Left cardiac atrium (tissue), 4 donors: Measurements from ENCODE around the gene CYGB. TPM values are rescaled to one million over a fixed set of nuclear protein-coding genes. Genes with fewer than 3 reads are reported as not detected.
A peak's percentile ranks its signal among the peaks of the same experiment; 100 is the strongest.
"Not testable (repeated sequence)": the region's sequence is repeated elsewhere in the genome, so short reads cannot be mapped to it uniquely, and the experiment has no call there.

Source experiments
- ATAC-seq, 2 donors: fragments of 200-7000 bp; cut with Tn5 transposase; one replicate each; pipeline ENCODE4 v1.9.1; 2020; ENCODE audit warnings: mild to moderate bottlenecking in 2 of 2, moderate library complexity in 2 of 2
- DNase-seq: peaks from one replicate; pipeline ENCODE4 v3.0.0-alpha.2; 2020
- intact Hi-C, 2 donors: fragments of 100-400 bp; cut with DNase I; formaldehyde crosslinking; loops; one replicate each; pipeline versions ENCODE4 v1.14.1 to v1.15.1; 2022 to 2023
- total RNA-seq, 2 donors: library from RNA; stranded (reverse); fragmentation: NEBNext Ultra II Directional; extraction: Animal tissue kit (Norgen Biotek cat#: 25700); gene quantifications; one replicate each; pipeline ENCODE4 v1.2.1, GENCODE V29; 2021
- donor health status: DM: no; HTN: yes; CAD: no.
- donor health status: DM: no; HTN: yes; CAD: no; lungs with severe emphysema.
- donor health status: DM: yes; HTN: yes; CAD: no.
- donor health status: Dilated cardiomyopathy.

Gene CYGB
- total RNA-seq, 2 donors from 2014 or later: 45.7 to 70.8 TPM

DNA sequence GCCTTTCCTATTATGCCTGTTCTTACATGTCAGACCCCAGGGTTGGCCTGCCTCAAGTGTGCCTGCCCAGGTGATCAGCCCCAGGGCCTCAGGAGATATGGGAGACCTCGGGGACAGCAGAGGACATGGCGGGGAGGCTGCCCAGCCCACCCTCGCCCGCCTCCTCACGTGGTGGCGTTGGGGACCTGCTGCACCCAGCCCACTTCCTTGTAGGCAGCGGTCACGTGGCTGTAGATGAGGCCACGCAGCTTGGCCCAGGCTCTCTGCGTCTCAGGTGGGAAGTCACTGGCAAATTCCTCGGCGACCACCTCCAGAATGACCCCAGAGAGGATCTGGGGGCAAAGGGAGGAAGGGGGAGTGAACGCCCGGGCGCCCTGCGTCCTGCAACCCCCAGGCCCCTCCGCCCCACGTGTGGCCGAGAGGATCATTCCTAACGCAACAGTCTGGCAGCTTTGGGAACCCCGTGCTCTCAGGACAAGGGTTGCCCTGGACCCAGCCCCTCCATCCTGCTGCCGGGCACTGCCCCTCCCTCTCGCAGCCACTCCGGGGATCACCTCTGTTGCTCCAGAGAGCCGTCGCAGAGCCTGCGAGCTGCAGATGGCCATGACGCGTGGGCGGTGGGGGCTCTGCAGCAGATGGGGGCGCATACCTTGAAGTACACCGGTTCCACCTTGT, 6.6 kb downstream of the CYGB start:
- DNase-seq: no peak
- no peak for ATAC-seq
- intact Hi-C loops: no loop called here

DNA sequence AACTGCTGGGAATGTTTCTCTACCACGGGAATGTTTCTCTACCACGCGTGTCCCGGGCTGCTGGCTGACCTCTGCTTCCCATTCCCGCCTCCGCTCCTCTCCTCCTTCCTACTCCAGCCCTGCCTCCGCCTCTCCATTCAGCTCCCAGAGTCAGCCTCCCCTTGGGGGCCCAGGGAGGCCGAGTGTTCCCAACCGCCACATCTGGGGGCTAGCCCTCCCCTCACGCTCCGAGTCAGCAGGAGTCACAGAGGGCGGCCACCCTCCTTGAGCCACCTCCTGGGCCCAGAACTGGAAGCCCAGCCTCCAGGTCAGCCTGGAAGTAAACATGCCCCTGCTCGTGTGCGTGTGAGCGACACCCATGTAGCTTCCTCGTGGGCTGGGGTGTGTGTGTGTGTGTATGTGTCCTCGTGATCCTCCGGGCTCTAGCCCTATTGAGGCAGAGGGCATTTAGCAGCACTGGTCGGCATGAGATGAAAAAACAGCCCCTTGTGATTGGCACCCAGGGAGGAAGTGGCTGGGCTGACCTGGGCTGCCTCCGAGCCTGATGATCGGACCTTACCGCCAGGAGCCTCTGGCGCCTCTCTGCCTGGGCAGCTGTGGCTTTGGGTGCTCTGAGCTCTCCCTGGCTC, 7.3 kb downstream of the CYGB start:
- peak; percentile 44 to 48 for ATAC-seq

DNA sequence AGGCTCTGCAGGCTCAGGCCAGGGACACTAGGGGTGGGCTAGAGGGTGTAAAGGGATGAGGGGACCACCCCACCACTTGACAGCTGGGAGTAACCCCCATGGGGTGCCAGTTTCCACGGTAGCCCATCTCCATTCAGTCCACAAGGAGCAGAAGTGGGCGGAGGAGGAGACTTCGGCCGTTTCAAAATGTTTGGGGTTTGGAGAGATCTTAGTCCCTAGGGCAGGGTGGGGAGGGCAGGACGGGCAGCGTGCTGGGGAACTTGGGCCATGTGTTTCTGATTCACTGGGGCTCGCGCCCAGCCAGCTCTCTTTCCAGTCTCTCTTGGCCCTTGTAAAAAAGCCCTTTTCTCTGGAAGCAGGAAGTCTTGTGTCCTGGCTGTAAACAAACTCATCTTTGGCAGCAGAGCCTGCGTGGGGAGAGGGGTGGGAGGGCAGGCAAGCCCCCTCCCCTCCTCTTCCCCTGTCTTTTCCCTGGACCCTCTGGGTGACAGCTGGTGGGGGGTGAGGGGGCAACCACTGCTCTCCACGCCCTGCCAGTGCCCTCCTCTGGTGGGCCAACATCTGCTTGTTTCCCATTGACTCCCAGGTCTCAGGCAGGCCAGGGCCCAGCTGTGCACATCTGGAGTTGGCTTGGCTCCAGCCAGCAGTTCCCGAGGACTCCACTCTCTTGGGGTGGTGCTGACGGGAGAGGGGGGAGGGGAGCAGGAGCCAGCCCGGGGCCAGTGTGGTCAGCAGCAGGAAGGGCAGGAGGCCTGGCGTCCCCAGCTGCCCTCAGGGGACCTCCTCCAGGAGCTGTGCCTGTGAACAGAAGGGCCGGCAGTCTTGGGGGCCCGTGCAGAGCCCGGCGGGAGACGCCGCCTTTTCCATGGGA, 8.1 kb downstream of the CYGB start:
- peak; percentile 71 to 79 for ATAC-seq
- DNase-seq: peak; percentile 92
- intact Hi-C loops: no loop called here

More for the DNA sequence above, 7.3 kb downstream of the CYGB start:
- intact Hi-C loops: no loop called here
- DNase-seq: peak; percentile 87

DNA sequence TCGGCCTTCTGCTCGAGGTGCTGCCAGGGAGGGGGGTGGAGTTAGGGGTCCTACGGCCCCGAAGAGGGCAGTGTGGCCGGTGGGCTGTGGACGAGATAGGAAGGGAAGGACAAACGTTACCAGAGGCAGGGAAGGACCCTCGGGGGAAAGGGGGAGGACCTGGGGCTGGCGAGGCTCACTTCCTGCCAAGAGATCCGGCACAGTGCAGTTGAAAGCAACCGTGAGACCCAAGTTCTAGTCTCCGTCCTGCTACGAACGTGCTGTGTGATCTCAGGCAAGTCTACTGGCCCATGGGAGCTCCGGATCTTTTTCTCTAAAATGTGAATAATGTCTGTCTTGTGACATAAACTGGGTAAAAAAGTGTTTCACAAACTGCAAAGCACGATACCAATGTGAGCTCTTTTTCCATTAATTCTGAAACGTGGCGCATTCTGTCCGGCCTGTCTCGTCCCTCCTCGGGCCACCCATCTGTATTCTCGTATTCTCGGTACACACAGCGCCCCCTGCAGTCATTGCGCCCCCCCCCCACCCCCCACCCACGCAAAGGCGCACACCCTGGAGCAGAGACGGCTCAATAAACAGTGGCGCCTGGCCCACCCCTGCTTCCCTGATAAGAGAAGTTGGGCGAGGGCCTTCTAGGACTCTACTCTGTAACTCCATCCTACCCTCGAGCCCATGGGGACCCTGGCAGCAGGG, 8.8 kb downstream of the CYGB start:
- peak; percentile 88 for DNase-seq
- ATAC-seq: peak; percentile 25 to 49
- intact Hi-C loops: no loop called here

DNA sequence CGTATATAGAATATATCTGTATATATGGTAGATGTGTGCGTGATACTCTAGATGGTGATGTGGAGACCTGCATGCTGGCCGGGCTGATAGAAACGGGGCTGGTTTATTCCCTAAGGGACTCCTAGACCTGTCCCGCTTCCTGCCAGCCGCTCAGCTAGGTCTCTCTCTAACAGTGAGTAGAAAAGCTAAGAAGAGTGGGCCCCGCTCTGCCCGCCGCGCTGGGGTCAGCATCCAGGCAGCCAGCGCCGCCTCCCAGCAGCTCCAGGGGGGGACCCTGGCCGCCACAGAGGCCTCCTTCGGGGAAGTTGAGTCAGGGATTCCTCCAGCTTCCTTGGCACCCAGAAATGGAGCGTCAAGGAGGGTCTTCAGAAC, 9.4 kb downstream of the CYGB start:
- peak; percentile 52 for DNase-seq
- no peak for ATAC-seq
- intact Hi-C loops: no loop called here

DNA sequence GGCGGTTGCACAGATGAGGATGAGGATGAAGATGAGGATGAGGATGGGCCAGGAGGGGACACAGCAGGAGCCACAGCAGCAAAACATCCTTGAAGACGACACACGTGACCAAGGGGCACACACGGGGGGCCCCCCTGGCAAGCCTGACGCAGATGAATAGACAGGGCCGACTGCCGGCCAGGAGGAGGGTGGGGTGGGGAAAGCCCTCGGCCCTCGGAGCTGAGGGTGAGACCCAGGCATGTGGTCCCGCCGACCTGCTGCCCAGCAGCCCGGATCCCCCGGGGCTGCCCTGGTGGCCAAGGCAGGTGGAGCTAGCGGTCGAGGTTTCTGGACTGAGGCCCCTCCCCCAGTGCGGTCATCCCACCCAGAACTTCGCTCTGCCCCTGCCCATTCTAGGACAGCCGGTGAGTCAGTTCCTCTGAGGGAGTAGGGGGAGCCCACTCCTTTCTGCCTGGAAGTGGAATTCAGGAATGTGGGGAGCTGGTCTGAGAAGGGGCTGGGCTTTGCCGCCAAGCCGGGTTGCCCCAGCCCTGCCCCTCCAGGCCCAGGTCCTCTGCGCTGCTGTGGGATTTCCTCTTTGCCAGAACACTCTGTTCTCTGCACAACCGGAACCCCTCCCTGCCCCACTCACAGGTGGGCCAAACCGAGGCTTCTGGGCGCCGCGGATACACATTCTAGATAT, 9.9 kb downstream of the CYGB start:
- DNase-seq (peak; percentile 86), ATAC-seq (peak; percentile 3 to 54)
- intact Hi-C loops: no loop called here

DNA sequence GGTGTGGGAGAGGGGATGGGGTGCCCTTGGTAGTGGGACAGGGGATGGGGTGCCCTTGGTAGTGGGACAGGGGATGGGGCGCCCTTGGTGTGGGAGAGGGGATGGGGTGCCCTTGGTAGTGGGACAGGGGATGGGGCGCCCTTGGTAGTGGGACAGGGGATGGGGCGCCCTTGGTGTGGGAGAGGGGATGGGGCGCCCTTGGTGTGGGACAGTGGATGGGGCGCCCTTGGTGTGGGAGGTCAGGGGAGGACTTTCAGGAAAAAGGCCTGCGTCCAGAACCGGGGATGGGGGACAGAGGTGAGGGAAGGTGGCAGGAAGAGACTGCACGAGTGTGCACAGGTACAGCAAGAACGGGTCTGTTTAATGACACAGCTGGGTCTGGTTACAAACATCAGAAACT, 10.5 kb downstream of the CYGB start:
- intact Hi-C loops, DNase-seq, ATAC-seq: not testable (repeated sequence)

DNA sequence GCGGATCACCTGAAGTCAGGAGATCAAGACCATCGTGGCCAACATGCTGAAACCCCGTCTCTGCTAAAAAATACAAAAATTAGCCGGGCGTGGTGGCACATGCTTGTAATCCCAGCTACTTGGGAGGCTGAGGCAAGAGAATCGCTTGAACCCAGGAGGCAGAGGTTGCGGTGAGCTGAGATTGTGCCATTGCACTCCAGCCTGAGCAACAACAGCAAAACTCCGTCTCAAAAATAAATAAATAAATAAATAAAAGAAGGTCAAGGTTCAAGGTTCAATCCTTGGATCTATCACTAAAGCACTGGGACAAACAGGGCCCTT, 12.0 kb downstream of the CYGB start:
- ATAC-seq, DNase-seq, intact Hi-C loops: not testable (repeated sequence)

DNA sequence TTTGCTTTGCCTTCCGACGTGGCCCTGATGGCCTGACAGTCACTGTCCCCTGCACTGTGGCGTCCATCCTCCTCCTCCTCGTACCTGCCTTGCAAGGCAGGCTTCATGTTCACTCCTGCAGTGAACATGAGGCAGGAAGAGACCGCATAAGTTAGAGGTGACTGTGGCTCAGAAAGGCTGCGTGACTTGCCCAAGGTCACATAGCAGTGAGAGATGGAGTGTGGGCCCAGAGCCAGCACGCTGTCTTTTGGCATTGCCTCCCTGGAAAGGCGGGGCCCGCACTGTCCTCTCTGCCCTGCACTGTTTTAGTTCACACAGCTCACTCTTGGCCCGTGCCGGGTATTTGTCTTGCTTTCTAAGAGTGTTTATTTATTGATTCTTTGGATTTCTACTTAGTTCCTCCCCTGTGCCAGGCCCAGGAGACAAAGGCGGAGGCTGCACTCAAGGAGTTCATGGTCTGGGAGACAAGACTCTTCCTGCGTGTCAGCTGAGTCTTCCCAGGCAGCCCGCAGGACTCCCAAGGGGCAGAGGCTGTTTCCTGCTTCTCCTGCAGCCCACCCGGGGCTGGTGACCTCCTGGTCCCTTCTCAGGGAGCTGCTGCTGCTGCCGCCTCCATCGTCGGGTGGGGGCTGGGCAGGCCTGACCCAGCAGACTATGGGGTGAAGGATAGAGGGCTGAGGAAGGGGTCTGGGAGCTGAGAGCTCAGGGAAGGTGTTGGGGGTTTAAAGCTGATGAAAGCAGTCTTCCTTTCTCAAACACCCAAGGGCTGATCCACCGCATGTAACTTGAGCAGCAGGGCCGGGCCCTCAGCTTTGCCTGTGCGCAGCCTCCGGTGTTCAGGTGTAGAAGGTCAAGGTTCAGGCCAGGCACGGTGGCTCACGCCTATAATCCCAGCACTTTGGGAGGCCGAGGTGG, 12.7 kb downstream of the CYGB start:
- intact Hi-C loops: no loop called here
- ATAC-seq (peak; percentile 18 to 24), DNase-seq (peak; percentile 84)

DNA sequence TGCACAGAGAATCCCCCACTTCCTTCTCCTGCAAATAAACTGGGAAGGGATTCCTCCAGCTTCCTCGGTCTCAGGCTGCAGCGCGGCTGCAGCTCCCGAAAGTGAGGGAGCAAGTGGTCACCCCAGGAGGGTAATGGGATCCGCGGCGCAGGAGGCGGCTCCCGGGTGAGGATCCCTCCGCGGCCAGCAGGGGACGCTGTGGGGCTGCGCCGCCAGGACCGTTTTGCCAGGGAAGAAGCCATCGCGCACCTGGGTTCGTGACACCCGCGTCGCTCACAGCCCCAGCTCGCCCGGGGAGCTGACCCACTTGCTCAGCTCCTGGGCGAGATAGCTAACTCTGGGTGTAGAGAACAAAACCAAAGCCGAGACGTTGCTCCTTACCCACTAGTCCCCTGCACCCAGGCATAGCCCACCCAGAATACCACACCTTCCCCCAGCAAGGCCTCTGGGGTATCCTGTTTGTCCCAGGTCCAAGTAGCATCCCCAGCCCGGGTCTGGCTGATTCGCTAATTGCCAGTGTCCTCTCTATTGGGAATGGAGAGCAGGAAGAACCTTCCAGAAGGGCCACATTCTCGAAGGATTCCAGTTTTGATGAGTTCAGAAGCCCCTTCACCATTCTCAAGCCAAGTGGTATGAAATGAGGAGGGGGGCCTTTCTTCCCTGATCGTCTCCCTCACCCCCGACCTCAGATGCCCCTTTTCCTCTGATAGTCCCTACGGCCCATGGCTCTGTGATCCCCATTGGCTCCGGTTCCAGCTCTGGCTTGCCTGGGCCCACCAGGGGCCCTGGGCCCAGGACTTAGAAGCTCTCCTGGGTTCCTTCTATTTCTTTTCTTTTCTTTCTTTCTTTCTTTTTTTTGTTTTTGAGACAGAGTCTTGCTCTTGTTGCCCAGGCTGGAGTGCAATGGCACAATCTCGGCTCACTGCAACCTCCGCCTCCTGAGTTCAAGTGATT, 14.1 kb downstream of the CYGB start:
- intact Hi-C loops: loop anchor here (2.0 kb wide), 2 partner anchors 61 to 99 kb away; partner anchors contain the start of gene ST6GALNAC2 (in 1 of the 2)
- ATAC-seq (peak; percentile 36 to 62), DNase-seq (peak; percentile 75)

DNA sequence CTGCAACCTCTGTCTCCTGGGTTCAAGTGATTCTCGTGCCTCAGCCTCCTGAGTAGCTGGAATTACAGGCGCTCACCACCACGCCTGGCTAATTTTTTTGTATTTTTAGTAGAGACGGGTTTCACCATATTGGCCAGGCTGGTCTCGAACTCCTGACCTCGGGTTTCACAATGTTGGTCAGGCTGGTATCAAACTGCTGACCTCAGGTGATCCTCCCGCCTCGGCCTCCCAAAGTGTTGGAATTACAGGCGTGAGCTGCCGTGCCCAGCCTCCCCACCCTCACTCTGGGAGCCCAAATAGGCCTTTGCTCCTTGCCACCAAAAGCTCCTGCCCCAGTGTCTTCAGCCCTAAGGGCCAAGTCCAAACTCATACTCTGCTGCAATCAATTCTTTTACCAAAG, 15.8 kb downstream of the CYGB start:
- not testable (repeated sequence) for ATAC-seq
- intact Hi-C loops: loop anchor here (1.0 to 2.0 kb wide), 3 partner anchors 26 to 101 kb away; partner anchors contain the start of gene ST6GALNAC2 (in 1 of the 2)

DNA sequence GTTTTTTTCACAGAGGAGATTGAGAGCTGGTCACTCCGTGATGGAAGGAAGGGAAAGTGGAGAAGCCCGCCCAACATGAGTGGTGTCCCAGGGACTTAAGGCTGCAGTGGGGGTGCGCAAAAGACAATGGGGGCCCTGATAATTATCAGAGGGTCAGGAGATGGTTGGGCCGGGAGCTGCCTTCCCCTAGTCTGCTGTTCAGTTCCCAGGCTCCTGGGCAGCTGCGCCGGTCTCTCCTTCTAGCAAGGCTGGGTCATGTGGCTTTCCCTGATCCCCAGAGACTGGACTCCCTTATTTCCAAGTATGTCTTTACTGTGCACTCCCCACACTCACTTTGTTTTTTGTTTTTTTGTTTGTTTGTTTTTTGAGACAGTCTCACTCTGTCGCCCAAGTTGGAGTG, 16.2 kb downstream of the CYGB start:
- ATAC-seq (no peak), DNase-seq (no peak)
- intact Hi-C loops: no loop called here

More for the DNA sequence above, 15.8 kb downstream of the CYGB start:
- DNase-seq: not testable (repeated sequence)

DNA sequence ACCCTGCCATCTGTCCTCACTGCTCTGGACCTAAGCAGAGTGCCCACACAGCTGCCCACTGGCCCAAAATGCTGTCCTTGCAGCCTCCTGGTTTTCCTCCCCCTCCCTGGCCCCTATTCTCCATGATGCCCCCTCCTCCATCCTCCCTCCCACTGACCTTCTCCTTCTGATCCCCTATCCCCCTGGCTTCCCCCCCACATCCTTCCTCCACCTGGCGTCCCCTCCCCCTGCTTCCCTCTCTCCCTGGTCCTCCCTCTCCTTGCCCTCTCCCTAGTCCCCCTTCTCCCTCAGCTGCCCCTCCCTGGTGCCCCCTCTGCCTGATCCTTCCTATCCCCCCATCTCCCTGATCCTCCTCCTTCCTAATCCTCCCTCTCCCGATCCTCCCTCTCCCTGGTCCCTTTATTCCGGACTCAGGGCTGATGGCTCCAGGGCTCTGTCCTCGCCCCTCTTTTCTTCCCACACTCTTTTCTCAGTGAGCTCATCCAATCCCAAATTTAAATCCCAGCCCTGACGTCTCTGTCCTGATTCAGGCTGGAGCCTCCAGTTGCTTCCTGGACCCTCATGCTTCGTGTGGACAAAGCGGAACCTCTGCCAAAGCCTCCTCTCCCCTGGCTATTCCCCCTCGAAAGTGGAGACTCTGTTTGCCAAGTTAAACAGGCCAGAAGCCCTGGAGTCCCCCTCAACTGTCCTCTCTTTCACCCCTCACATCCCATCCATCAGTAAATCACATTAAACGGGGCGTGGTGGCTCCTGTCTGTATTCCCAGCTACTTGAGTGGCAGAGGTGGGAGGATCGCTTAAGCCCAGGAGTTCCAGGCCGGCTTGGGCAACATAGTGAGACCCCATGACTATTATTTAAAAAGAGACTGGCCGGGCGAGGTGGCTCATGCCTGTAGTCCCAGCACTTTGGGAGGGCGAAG, 18.2 kb downstream of the CYGB start:
- intact Hi-C loops: no loop called here
- DNase-seq (no peak), ATAC-seq (no peak)

DNA sequence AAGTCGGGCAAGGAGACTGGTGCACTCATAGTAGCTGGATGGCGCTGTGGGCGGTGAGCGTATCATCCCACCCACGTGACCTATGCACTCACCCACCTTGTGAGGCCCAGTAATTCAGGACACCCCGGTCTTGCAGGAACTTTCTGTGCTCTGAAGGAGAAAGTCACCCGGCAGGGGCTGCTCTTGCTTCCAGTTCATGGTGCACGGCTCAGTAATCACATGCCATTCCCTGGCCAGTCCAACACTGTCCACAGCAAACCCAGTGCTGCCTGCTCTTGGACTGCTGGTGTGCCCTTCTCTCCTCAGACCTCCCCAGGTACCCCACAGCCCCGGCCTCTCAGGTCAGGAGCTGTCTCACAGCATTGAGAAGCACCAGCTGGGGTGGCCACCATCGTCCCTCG, 19.9 kb downstream of the CYGB start:
- DNase-seq: no peak
- intact Hi-C loops: no loop called here
- ATAC-seq: no peak

DNA sequence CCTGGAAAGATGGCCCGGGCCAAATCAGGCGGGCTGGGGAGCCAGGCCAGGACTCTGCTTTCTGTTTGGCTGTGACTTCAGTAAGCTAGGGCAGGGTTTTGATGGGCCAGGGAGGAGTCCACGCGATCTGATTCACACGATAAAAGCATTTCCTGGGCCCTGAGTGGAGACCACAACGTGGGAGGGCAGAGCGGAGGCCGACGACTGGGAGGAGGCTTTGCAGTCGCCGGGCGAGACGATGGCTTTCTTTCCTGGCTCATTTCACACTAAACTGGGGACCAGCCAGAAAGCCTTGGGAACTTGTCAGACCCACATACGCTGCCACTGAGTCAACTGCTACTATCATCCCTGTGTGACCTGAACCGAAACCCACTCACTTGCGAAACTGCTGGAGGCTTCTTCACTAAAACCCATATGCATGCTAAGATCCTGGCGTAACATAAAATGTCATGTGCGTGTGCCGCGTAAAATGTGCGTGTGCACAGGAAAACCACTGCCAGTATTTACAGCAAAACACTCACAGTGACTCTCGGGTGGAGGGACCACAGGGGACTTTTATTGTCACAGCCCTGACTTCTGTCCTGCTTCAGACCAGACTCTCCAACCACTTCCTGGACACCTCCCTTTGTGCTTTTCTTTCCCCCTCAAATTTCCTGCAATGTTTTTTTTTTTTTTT, 22.1 kb downstream of the CYGB start:
- intact Hi-C loops: no loop called here
- peak; percentile 74 to 80 for ATAC-seq

More for the DNA sequence above, 22.1 kb downstream of the CYGB start:
- peak; percentile 82 for DNase-seq
